HG02678 (cell line): ENCODE measurements around the gene ZNF100.
"Not testable (repeated sequence)": the region's sequence is repeated elsewhere in the genome, so short reads cannot be mapped to it uniquely, and the experiment has no call there.

Experiments used
- ATAC-seq: cut with Tn5 transposase; IDR thresholded peaks from one replicate; pipeline ENCODE4 v1.9.1; 2021; ENCODE audit warnings: mild to moderate bottlenecking, moderate library complexity; ENCODE audit not compliant: unreplicated experiment

The ZNF100 gene

GRCh38 chr19:21767065-21767800 is at the start of gene ZNF100:
ZNF100 (minus strand) TSS chr19:21767579; CDS start chr19:21767429, 150 bp downstream.
- peak; percentile 97 for ATAC-seq

- ATAC-seq: no peak
Observed at GRCh38 chr19:21812448-21812847, 45.1 kb upstream of the ZNF100 start.

- ATAC-seq: not testable (repeated sequence)
Observed at GRCh38 chr19:21808400-21809000, 41.1 kb upstream of the ZNF100 start.

- no peak for ATAC-seq
Observed at GRCh38 chr19:21789466-21790085, 22.2 kb upstream of the ZNF100 start.

GRCh38 chr19:21786936-21787335 is 19.6 kb upstream of the ZNF100 start:
- no peak for ATAC-seq

GRCh38 chr19:21775792-21776191 is 8.4 kb upstream of the ZNF100 start:
- ATAC-seq: not testable (repeated sequence)

GRCh38 chr19:21766705-21767064 is 694 bp downstream of the ZNF100 start:
- peak; percentile 6 for ATAC-seq

- ATAC-seq: no peak
Observed at GRCh38 chr19:21765151-21765550, 2.2 kb downstream of the ZNF100 start.

- not testable (repeated sequence) for ATAC-seq
Observed at GRCh38 chr19:21761547-21761946, 5.8 kb downstream of the ZNF100 start.

- no peak for ATAC-seq
Observed at GRCh38 chr19:21758296-21758695, 9.1 kb downstream of the ZNF100 start.

GRCh38 chr19:21755555-21755954 is 11.8 kb downstream of the ZNF100 start:
- not testable (repeated sequence) for ATAC-seq

GRCh38 chr19:21751384-21751783 is 16.0 kb downstream of the ZNF100 start:
- ATAC-seq: no peak

GRCh38 chr19:21750586-21751128 is 16.7 kb downstream of the ZNF100 start:
- ATAC-seq: no peak

GRCh38 chr19:21749090-21749489 is 18.3 kb downstream of the ZNF100 start:
- no peak for ATAC-seq

GRCh38 chr19:21748088-21748487 is 19.3 kb downstream of the ZNF100 start:
- no peak for ATAC-seq

GRCh38 chr19:21740559-21740958 is 26.8 kb downstream of the ZNF100 start:
- no peak for ATAC-seq

GRCh38 chr19:21726942-21727747 is 40.2 kb downstream of the ZNF100 start:
- ATAC-seq: not testable (repeated sequence)

- no peak for ATAC-seq
Observed at GRCh38 chr19:21713761-21714160, 53.6 kb downstream of the ZNF100 start.

- no peak for ATAC-seq
Observed at GRCh38 chr19:21709464-21709863, 57.9 kb downstream of the ZNF100 start.

GRCh38 chr19:21707878-21708277 is 59.5 kb downstream of the ZNF100 start:
- not testable (repeated sequence) for ATAC-seq

GRCh38 chr19:21707065-21707464 is 60.3 kb downstream of the ZNF100 start:
- ATAC-seq: no peak
